Measurements from ENCODE around the gene SEZ6. TPM values are rescaled to one million over a fixed set of nuclear protein-coding genes. Genes with fewer than 3 reads are reported as not detected.

The SEZ6 gene
- total RNA-seq, 1 experiment from 2014 or later: not detected

GRCh38 chr17:28958820-28959455, 46.9 kb downstream of the SEZ6 start:
- H3K4me3 Mint-ChIP-seq (ENCODE audit: unreplicated experiment): no peak overlapping the region
- H3K4me1 Mint-ChIP-seq (ENCODE audit: insufficient read depth, unreplicated experiment): no peaks in the 10 kb centered on the region
- peaks cover 23% of the 10 kb centered on the region for H3K27me3 Mint-ChIP-seq (ENCODE audit: insufficient read depth, unreplicated experiment)
- H3K27ac Mint-ChIP-seq (ENCODE audit: low read depth, unreplicated experiment): no peak overlapping the region
- POLR2A ChIA-PET: interaction anchor here (0.7 kb wide), 1 partner anchor 230 kb away, joined by 3 read pairs; no protein-coding TSS in a partner anchor
- BruUV-seq (replicated peaks): no TSS peak
- no peaks in the 10 kb centered on the region for H3K9me3 Mint-ChIP-seq (ENCODE audit: unreplicated experiment)
- intact Hi-C loops (cut with micrococcal nuclease): no loop called here
- H3K36me3 Mint-ChIP-seq (ENCODE audit: insufficient read depth, unreplicated experiment): peaks cover 2% of the 10 kb centered on the region
- no peak for DNase-seq (ENCODE audit: unreplicated experiment)
- no peak for TF ChIP-seq CTCF (IDR thresholded peaks at IDR 0.05; ENCODE audit: unreplicated experiment)
- CTCF ChIA-PET: interaction anchor here (0.6 to 10.3 kb wide), 5 partner anchors 142 to 332 kb away, joined by 3 to 279 read pairs (median 3); no protein-coding TSS in a partner anchor

- no peak for TF ChIP-seq CTCF (IDR thresholded peaks at IDR 0.05; ENCODE audit: unreplicated experiment)
- intact Hi-C loops (cut with micrococcal nuclease): no loop called here
- DNase-seq (ENCODE audit: unreplicated experiment): no peak
- peaks cover 13% of the 10 kb centered on the region for H3K27me3 Mint-ChIP-seq (ENCODE audit: insufficient read depth, unreplicated experiment)
- H3K9me3 Mint-ChIP-seq (ENCODE audit: unreplicated experiment): no peaks in the 10 kb centered on the region
- BruUV-seq (replicated peaks): no TSS peak
- ChIA-PET POLR2A (interaction anchor here (0.5 to 1.0 kb wide), 3 partner anchors 92 to 188 kb away, joined by 3 read pairs; no protein-coding TSS in a partner anchor), CTCF (interaction anchor here (0.6 to 10.3 kb wide), 3 partner anchors 158 to 229 kb away, joined by 4 to 279 read pairs (median 4); no protein-coding TSS in a partner anchor)
- H3K4me1 Mint-ChIP-seq (ENCODE audit: insufficient read depth, unreplicated experiment): no peaks in the 10 kb centered on the region
- H3K36me3 Mint-ChIP-seq (ENCODE audit: insufficient read depth, unreplicated experiment): no peaks in the 10 kb centered on the region
- no peak overlapping the region for H3K27ac Mint-ChIP-seq (ENCODE audit: low read depth, unreplicated experiment)
- no peak overlapping the region for H3K4me3 Mint-ChIP-seq (ENCODE audit: unreplicated experiment)
These were observed 47.9 kb downstream of the SEZ6 start for GRCh38 chr17:28957992-28958355.

- TF ChIP-seq CTCF (IDR thresholded peaks at IDR 0.05; ENCODE audit: unreplicated experiment): no peak
- intact Hi-C loops (cut with micrococcal nuclease): no loop called here
- H3K27ac Mint-ChIP-seq (ENCODE audit: low read depth, unreplicated experiment): no peak overlapping the region
- POLR2A ChIA-PET: interaction anchor here (0.5 to 1.0 kb wide), 3 partner anchors 92 to 188 kb away, joined by 3 read pairs; no protein-coding TSS in a partner anchor
- no peak overlapping the region for H3K4me3 Mint-ChIP-seq (ENCODE audit: unreplicated experiment)
- no peaks in the 10 kb centered on the region for H3K9me3 Mint-ChIP-seq (ENCODE audit: unreplicated experiment)
- no TSS peak for BruUV-seq (replicated peaks)
- peaks cover 8% of the 10 kb centered on the region for H3K27me3 Mint-ChIP-seq (ENCODE audit: insufficient read depth, unreplicated experiment)
- DNase-seq (ENCODE audit: unreplicated experiment): no peak
- CTCF ChIA-PET: interaction anchor here (0.7 to 10.3 kb wide), 5 partner anchors 8 to 230 kb away, joined by 3 to 279 read pairs (median 4); no protein-coding TSS in a partner anchor
- H3K4me1 Mint-ChIP-seq (ENCODE audit: insufficient read depth, unreplicated experiment): no peaks in the 10 kb centered on the region
- no peaks in the 10 kb centered on the region for H3K36me3 Mint-ChIP-seq (ENCODE audit: insufficient read depth, unreplicated experiment)
These were observed 48.4 kb downstream of the SEZ6 start for GRCh38 chr17:28957277-28957991.

GRCh38 chr17:28956861-28957260, 49.0 kb downstream of the SEZ6 start:
- BruUV-seq (replicated peaks): no TSS peak
- Mint-ChIP-seq H3K4me3 (ENCODE audit: unreplicated experiment) (no peak overlapping the region), H3K9me3 (ENCODE audit: unreplicated experiment) (no peaks in the 10 kb centered on the region), H3K27ac (ENCODE audit: low read depth, unreplicated experiment) (no peak overlapping the region), H3K4me1 (ENCODE audit: insufficient read depth, unreplicated experiment) (no peaks in the 10 kb centered on the region), H3K36me3 (ENCODE audit: insufficient read depth, unreplicated experiment) (no peaks in the 10 kb centered on the region), H3K27me3 (ENCODE audit: insufficient read depth, unreplicated experiment) (peaks cover 2% of the 10 kb centered on the region)
- intact Hi-C loops (cut with micrococcal nuclease): no loop called here
- CTCF ChIA-PET: interaction anchor here (0.7 to 10.3 kb wide), 4 partner anchors 9 to 230 kb away, joined by 3 to 279 read pairs (median 8); no protein-coding TSS in a partner anchor
- no peak for TF ChIP-seq CTCF (IDR thresholded peaks at IDR 0.05; ENCODE audit: unreplicated experiment)
- no peak for DNase-seq (ENCODE audit: unreplicated experiment)
- POLR2A ChIA-PET: no interaction called here
